HG03135 (cell line): Measurements from ENCODE around the gene TACR2.

Experiments used
- ATAC-seq: cut with Tn5 transposase; IDR thresholded peaks from one replicate; pipeline ENCODE4 v1.9.1; 2021; ENCODE audit warnings: mild to moderate bottlenecking, moderate library complexity; ENCODE audit not compliant: unreplicated experiment

TACR2 gene

GRCh38 chr10:69405221-69405620 lies 11.5 kb downstream of the TACR2 start:
- ATAC-seq = no peak

DNA sequence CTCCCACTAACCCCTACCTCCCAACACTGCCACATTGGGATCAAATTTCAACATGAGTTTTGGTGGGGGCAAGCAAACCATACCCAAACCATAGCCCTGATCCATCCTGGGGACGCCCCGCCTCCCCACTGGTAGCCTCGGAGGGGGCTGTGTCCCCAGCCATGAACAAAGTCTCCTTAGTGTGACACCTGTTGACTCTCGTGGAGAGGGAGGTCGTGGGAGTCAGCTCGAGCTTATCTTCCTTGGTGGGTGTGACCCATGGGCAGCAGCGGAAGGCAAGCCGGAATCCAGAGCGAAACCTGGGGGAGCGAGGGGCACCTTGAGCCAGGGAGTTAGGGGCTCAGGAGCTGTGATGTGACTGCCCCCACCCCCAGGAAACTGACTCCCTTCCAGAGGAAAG lies 11.9 kb downstream of the TACR2 start:
- ATAC-seq = no peak

DNA sequence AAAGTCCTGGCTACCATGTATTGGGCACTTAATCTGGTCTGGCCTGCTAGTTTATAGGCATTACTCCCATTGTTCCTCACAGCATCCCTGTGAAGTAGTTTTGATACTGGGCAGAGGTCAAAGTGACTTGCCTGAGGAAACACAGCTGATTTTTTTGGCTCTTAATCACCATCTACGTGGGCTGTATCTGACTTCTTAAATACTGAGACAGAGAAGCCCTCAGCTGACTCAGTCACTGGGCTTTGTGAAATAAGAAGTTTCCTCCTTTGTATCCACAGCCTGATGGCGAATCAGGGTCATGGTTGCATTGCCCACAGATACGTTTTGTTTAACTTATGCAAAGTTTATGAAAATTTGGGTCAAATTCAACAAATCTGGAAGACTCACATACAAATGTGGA lies 13.2 kb downstream of the TACR2 start:
- ATAC-seq = no peak

DNA sequence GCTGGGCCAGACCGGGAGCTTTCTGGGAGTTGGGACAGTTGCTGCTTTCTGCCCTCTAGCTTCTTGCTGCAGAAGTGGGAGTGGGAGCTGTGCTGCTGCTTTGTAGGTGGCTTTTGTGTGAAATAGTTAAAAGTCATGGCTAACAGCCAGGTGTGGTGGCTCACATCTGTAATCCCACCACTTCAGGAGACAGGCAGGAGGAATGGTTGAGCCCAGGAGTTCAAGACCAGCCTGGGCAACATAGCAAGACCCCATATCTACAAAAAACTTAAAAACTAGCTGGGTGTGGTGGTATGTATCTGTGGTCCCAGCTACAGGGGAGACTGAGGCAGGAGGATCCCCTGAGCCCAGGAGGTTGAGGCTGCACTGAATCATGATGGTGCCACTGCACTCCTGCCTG lies 13.7 kb downstream of the TACR2 start:
- no peak for ATAC-seq

DNA sequence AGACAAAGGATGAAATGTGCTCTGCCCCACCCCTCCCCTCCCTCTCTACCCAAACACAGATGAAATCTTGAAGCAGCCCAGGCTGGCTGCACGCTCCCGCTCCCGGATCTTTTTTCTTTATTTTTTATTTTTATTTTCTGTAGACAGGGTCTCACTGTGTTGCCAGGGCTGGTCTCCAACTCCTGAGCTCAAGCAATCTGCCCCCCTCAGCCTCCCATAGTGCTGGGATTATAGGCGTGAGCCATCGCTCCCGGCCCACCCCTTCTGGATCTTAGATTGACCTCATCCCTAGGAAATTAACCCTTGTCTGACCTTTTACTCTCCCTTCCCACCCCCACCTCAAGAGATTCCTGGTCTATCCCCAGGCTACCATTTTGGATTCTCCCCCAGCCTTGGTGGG lies 14.3 kb downstream of the TACR2 start:
- ATAC-seq = no peak

- no peak for ATAC-seq
These were observed 15.3 kb downstream of the TACR2 start for GRCh38 chr10:69401416-69401815.

DNA sequence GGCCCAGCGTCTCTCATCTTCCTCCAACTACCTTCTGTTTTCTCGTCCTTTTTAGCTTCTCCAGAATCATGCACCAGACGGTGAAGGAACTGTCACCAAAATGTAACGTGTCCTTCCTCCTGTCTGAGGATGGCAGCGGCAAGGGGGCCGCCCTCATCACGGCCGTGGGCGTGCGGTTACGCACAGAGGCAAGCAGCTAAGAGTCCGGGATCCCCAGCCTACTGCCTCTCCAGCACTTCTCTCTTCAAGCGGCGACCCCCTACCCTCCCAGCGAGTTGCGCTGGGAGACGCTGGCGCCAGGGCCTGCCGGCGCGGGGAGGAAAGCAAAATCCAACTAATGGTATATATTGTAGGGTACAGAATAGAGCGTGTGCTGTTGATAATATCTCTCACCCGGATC lies 15.8 kb downstream of the TACR2 start:
- no peak for ATAC-seq

DNA sequence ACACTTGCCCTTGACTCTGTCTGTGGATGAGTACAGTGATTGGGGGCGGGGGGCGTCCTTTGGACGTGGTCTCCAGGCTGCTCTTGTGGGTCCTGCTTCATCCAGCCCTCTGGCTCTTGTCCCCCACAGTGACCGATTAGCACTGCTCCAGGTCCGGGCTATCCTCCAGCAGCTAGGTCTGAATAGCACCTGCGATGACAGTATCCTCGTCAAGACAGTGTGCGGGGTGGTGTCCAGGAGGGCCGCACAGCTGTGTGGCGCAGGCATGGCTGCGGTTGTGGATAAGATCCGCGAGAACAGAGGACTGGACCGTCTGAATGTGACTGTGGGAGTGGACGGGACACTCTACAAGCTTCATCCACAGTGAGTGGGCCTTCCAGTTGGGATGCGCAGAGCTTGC lies 18.3 kb downstream of the TACR2 start:
- no peak for ATAC-seq

GRCh38 chr10:69397972-69398371 lies 18.7 kb downstream of the TACR2 start:
- ATAC-seq = no peak

- ATAC-seq = no peak
These were observed 22.7 kb downstream of the TACR2 start for GRCh38 chr10:69394020-69394419.

DNA sequence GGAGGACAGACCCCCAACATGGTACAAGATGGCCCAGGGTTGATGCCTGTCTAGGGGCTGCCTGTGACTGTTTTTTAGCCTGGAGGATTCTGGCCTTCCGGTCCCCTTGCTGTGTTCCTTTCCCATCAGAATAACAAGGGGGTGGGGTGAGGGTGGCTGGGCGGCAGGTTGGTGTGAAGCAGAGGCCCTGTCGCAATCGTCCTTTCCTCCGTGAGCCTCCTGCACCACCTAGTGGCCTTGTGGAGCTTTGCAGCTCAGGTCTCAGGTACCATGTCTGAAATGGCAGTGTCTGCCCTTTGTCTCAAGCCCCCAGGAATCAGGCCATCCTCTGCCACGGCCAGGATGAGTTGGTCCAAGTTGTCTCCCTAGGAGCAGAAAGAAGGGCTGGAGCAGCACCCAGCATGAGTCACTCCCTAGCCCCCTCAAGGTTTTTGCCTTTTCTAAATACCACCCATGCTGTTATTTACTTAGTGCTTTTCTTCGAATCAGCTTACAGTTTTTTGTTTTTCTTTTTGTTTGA lies 24.2 kb downstream of the TACR2 start:
- ATAC-seq = peak; percentile 84

GRCh38 chr10:69391158-69391557 lies 25.6 kb downstream of the TACR2 start:
- no peak for ATAC-seq

GRCh38 chr10:69389827-69390490 lies 26.8 kb downstream of the TACR2 start:
- no peak for ATAC-seq

DNA sequence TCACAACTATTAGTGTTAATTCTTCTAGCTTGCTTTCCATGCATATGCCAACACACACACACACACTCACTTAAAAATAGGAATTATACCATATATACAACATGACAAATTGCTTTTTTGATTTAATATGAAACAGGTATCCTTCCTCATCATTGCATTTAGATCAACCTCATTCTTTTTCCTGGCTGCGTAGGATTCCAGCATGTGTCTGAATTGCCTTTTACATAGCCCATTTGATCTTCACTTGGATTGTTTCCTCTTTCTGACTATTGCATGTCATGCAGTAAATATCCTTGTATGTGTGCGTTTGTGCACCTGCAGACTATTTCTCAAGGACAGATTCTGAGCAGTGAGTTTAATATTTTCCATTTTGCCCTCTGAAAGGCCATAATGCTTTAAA lies 28.2 kb downstream of the TACR2 start:
- no peak for ATAC-seq

DNA sequence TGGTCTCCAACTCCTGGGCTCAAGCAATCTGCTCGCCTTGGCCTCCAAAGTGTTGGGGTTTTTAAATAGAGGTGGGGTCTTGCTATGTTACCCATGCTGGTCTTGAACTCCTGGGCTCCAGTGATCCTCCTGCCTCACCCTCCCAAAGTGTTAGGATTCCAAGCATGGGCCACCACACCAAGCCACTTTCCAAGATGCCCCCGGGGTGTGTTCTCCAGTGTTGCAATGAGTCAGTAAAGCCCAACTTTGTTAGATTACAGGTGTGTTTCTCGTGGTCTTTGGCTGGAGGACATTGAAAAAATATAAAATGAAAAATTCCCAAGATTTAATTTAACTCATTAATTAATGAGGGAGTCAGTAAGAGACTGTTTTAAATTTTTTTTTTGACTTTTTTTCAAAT lies 29.2 kb downstream of the TACR2 start:
- ATAC-seq = no peak

DNA sequence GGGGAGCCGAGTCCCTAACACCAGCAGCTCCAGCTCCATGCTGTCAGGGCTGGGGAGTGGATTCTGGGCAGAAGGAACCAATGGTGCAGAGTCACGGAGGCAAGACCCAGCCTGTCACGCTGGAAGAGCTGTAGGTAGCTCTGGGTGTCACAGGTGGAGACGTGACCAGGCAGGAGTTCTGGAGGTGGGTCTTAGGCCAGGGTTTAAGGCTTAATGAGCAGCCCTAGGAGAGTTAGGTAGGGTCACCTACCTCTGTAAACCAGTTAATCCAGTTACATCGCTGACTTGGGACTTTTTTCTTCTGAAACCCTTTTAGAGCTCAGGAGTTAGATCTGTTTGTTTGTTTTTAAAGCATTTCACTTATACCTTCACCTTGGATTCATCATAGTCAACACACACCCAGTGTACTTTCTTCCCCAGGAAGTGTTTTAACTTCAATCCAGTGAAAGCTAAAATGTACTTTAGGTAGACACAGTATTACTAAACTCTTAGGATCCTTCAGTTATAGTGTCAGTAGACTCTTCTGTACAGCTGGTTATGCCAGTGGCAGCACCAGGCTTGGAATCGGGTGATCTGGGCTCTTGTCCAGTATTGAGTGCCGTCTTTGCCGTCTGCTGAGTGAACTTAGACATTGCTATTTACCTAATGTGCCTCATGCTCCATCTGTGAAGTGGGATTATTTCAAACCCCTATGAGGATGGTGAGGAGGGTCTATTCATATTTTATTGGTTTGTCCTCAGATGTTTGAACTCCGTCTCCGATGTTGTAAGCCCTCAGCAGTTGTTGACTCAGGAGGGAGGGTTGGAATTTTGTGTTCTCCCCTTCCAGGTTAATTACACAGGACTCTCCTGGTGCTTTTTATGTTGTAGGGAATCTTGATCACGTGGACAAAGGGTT lies 31.0 kb downstream of the TACR2 start:
- no peak for ATAC-seq

DNA sequence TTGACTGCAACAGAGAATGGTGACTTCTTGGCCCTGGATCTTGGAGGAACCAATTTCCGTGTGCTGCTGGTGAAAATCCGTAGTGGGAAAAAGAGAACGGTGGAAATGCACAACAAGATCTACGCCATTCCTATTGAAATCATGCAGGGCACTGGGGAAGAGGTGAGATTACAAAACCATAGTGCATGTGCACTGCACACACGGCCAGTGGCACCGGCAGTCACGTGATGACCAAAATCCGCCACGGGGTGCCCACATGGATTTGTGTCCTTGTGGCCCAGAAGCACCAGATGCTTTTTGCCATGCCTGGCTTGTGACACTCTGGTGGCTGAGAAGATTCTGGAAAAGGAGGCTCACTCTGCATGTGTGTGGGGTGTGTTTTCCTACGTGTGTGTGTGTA lies 32.4 kb downstream of the TACR2 start:
- no peak for ATAC-seq

GRCh38 chr10:69383558-69383957 lies 33.2 kb downstream of the TACR2 start:
- ATAC-seq = no peak

DNA sequence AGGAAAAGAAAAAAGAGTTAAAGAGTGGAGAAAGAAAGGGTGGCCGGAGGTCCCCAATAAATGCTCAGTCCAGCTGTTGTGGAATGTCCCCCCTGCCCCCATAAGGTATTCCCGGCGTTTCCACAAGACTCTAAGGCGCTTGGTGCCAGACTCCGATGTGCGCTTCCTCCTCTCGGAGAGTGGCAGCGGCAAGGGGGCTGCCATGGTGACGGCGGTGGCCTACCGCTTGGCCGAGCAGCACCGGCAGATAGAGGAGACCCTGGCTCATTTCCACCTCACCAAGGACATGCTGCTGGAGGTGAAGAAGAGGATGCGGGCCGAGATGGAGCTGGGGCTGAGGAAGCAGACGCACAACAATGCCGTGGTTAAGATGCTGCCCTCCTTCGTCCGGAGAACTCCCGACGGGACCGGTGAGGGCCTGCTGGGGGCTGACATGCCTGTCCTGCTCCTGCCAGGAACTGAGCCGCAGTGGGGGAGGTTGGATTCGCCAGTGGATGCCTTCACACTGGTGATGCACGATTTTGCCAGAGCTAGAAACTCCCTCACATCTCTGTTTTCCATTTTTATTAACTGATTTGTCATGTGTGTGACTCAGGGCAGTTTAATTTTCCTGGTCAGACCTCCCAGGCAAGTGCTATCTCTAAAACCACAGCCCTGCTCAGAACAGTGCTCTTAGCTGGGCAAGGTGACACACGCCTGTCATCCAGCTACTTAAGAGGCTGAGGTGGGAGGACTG lies 34.2 kb downstream of the TACR2 start:
- no peak for ATAC-seq

DNA sequence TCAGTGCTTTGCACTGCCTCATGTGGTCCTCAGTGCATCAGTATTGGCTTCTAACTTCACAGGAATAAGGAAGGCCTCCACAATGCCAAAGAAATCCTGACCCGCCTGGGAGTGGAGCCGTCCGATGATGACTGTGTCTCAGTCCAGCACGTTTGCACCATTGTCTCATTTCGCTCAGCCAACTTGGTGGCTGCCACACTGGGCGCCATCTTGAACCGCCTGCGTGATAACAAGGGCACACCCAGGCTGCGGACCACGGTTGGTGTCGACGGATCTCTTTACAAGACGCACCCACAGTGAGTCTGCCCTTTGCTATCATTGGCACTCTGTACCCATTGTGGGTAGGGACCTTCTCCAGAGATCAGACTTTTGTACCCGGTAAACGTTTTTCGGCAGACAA lies 36.9 kb downstream of the TACR2 start:
- ATAC-seq = no peak

DNA sequence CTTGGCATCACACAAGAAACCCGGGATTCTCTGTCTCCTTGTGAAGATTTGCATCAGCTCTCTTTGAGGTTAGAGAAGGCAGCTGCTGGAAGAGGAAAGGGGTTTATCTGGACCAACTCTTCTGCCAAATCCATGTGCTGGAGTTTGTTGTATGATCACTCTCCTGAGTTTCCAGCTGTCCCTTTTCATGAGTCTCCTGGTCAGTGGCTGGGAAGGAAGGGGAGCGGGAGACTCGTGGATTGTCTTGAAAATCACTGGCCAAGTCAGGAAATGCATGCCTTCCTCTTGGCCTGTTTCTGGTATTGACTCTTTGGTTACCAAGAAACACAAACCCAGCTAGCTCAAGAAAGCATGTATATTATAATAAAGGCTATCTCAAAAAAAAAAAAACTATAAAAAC lies 38.8 kb downstream of the TACR2 start:
- no peak for ATAC-seq

DNA sequence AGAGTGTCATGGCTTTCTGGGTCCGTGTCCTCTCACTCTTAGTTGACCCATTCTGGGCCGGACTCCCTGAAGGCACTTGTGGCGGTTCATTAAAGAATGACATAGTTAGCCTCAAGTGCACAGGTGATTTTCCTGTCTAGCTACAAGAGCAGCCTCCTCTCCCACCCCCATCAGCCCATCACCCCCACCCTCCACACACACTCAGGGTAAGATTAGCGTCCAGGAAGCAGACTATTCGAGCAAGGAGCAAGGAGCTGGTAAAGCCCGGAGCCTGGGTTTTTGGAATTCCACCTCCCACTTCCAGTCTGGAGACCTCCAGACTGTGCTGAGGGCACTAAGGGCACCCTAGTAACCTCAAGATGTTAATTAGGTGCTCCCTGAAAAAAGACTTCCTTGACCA lies 39.5 kb downstream of the TACR2 start:
- ATAC-seq = no peak
